Right atrium auricular region (tissue), 2 donors: ENCODE results near the gene EML6. TPM values are rescaled to one million over a fixed set of nuclear protein-coding genes. Genes with fewer than 3 reads are reported as not detected.

Experiments used
- DNase-seq: peaks from one replicate; pipeline ENCODE4 v3.0.0-alpha.2; 2019; ENCODE audit warnings: low spot score
- H3K27ac ChIP-seq, 2 donors: fragments of 200-600 bp; sonication (generic); 1 replicate in 1 of 2; 2 replicates in 1 of 2; pipeline ENCODE4 v1.5.1; 2016 to 2019
- H3K27me3 ChIP-seq, 2 donors: fragments of 200-600 bp; sonication (generic); one replicate each; pipeline versions ENCODE4 v1.5.1 to v1.6.0; 2017 to 2019
- H3K36me3 ChIP-seq: fragments of 200-600 bp; sonication (generic); one replicate; pipeline ENCODE4 v1.5.1; 2016
- H3K4me1 ChIP-seq, 2 donors: fragments of 200-600 bp; sonication (generic); one replicate each; pipeline versions ENCODE4 v1.5.1 to v1.6.0; 2017 to 2019
- H3K4me3 ChIP-seq, 2 donors: fragments of 200-600 bp; sonication (generic); 1 replicate in 1 of 2; 2 replicates in 1 of 2; pipeline ENCODE4 v1.5.1; 2017 to 2019; ENCODE audit warnings: mild to moderate bottlenecking in 1 of 2, moderate library complexity in 1 of 2
- H3K9me3 ChIP-seq, 2 donors: fragments of 200-600 bp; sonication (generic); one replicate each; pipeline ENCODE4 v1.5.1; 2019
- CTCF ChIP-seq, 2 donors: fragments of 200-600 bp; sonication (generic); IDR thresholded peaks; one replicate each; pipeline ENCODE4 v1.5.1; 2019; ENCODE audit warnings: antibody characterized with exemption in 2 of 2
- total RNA-seq, 2 donors: library from RNA; depleted of rRNA; stranded (reverse); fragments of >200 nt; gene quantifications; one replicate each; pipeline ENCODE4 v1.1.0, GENCODE V29; 2016

Gene EML6
- total RNA-seq, 2 donors from 2014 or later, result 1.1 to 1.2 TPM

GRCh38 chr2:54863660-54864059 is 140.2 kb downstream of the EML6 start:
- no peaks in the 10 kb centered on the region for H3K36me3 ChIP-seq
- H3K27ac ChIP-seq, result no peak overlapping the region
- H3K9me3 ChIP-seq, result no peaks in the 10 kb centered on the region
- no peak for DNase-seq
- TF ChIP-seq CTCF (IDR thresholded peaks at IDR 0.05), result no peak
- H3K27me3 ChIP-seq, result no peaks in the 10 kb centered on the region
- no peaks in the 10 kb centered on the region for H3K4me1 ChIP-seq
- no peak overlapping the region for H3K4me3 ChIP-seq

DNA sequence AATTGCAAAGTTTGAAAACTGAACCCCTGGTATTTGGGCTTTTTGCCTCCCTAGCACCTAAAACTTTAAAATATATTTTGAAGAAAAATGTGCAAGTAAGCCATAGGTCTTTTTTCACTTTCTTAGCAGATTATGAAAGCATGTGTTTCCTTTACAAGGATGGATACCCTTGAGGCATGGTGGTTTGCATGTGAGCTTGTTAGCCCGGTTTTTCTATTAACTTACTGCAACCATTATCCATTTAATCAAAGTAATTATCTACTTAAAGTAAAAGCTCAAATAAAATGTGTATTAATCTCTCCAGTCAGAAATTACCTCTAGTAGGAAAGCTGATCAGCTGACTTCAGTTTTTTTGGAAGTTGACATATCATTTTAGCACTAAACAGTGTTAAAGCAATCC is 140.6 kb downstream of the EML6 start:
- no peaks in the 10 kb centered on the region for H3K9me3 ChIP-seq
- TF ChIP-seq CTCF (IDR thresholded peaks at IDR 0.05), result no peak

DNA sequence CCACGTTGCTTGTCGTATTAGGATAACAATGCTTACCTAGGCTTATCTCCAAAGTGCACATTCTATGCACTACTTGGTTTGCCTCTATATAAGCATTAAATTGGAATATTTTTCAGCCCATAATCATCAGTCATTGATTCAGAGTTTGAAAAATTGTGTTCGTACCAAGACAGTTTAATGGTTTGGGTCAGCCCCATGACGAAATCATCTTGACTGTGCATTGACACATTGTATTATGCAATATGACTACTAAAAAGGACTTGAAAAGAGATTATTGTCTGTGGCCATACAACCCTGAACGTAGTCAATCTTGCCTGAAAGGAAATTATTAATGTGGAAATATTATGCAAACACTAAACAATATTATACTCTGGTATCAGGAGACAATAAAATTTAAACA is 141.3 kb downstream of the EML6 start:
- Histone ChIP-seq H3K9me3 (no peaks in the 10 kb centered on the region), H3K27ac (no peak overlapping the region), H3K4me1 (no peaks in the 10 kb centered on the region), H3K36me3 (no peaks in the 10 kb centered on the region), H3K4me3 (no peak overlapping the region), H3K27me3 (no peaks in the 10 kb centered on the region)
- TF ChIP-seq CTCF (IDR thresholded peaks at IDR 0.05), result no peak
- no peak for DNase-seq

More for the DNA sequence above, 140.6 kb downstream of the EML6 start:
- no peak overlapping the region for H3K27ac ChIP-seq
- no peak overlapping the region for H3K4me3 ChIP-seq
- H3K36me3 ChIP-seq, result no peaks in the 10 kb centered on the region
- DNase-seq, result no peak
- no peaks in the 10 kb centered on the region for H3K4me1 ChIP-seq
- H3K27me3 ChIP-seq, result no peaks in the 10 kb centered on the region

DNA sequence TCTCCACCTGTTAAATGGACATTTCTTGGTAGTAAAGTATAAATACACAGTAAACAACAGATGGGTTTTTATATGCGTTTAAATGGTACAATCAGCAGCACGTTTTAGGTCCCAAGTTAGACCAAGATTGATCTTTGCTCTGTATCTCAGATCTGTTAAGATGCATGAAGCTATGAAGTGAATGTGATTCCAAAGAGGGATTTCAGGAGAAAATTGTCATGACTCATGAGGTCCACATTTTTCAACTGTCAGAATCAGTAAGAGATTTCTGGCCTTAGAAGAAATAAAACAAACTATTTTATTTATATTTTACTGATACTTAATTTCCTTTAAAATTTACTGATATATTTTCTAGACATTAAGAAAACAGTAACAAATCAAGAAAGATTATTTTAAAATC is 142.7 kb downstream of the EML6 start:
- H3K27me3 ChIP-seq, result no peaks in the 10 kb centered on the region
- no peak for DNase-seq
- H3K9me3 ChIP-seq, result no peaks in the 10 kb centered on the region
- no peaks in the 10 kb centered on the region for H3K4me1 ChIP-seq
- no peak for TF ChIP-seq CTCF (IDR thresholded peaks at IDR 0.05)
- no peaks in the 10 kb centered on the region for H3K36me3 ChIP-seq
- no peak overlapping the region for H3K27ac ChIP-seq
- H3K4me3 ChIP-seq, result no peak overlapping the region

- H3K27me3 ChIP-seq, result no peaks in the 10 kb centered on the region
- DNase-seq, result no peak
- no peaks in the 10 kb centered on the region for H3K36me3 ChIP-seq
- no peak for TF ChIP-seq CTCF (IDR thresholded peaks at IDR 0.05)
- no peak overlapping the region for H3K4me3 ChIP-seq
- no peaks in the 10 kb centered on the region for H3K4me1 ChIP-seq
- H3K27ac ChIP-seq, result no peak overlapping the region
- no peaks in the 10 kb centered on the region for H3K9me3 ChIP-seq
These were observed 143.4 kb downstream of the EML6 start for GRCh38 chr2:54866868-54867267.

GRCh38 chr2:54867457-54867856 is 144.0 kb downstream of the EML6 start:
- H3K4me3 ChIP-seq, result no peak overlapping the region
- no peaks in the 10 kb centered on the region for H3K27me3 ChIP-seq
- H3K4me1 ChIP-seq, result no peaks in the 10 kb centered on the region
- H3K36me3 ChIP-seq, result no peaks in the 10 kb centered on the region
- DNase-seq, result no peak
- no peak for TF ChIP-seq CTCF (IDR thresholded peaks at IDR 0.05)
- H3K9me3 ChIP-seq, result no peaks in the 10 kb centered on the region
- H3K27ac ChIP-seq, result no peak overlapping the region
